ENCODE results near the gene ZBTB4. TPM values are rescaled to one million over a fixed set of nuclear protein-coding genes. Genes with fewer than 3 reads are reported as not detected.
A peak's percentile ranks its signal among the peaks of the same experiment; 100 is the strongest.

The ZBTB4 gene
- total RNA-seq, 1 experiment from 2014 or later, result 14.4 TPM

DNA sequence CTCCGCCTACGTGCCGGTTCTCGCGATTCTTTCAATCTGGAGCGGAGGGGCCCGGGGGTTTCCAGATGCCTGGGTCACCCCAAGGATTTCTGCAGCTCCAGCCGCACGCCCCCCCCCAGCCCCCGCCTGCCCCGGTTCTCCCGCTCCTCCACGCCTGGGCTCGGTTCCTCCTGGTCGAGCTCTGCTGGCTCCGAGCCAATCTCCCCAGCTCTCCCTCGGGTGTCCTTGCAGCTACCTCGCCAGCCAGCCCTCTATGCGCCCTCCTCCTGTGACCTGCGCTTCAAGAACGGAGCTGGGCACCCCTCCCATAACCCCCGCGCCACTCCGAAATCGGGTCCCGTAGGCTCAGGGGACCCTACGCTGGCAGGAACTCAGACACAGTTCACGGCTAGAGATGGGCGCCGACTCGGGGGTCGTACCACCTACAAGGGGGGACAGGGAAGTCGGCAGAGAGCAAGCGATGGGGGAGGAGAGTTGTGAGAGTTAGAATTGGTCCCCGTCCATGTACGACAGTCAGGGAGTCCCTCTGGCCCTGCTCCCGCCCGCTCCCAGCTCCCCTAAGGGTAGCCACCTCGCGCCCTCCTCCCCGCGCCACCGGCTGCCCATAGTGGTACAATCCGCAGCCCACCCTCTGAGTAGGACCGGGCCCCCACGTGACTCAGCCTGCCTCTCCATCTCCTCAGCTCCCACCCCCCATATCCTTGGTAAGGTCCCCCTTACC lies 39.2 kb downstream of the ZBTB4 start:
- no peak overlapping the region for H3K23ac ChIP-seq (ENCODE audit: insufficient read length, low read depth, low read length)
- H3K79me1 ChIP-seq (ENCODE audit: insufficient read depth, low read depth, low read length, poor library complexity, severe bottlenecking), result no peaks in the 10 kb centered on the region
- H2BK120ac ChIP-seq (ENCODE audit: low read depth, low read length, poor library complexity, severe bottlenecking), result no peak overlapping the region
- H3K9ac ChIP-seq (ENCODE audit: extremely low read depth, insufficient read length, low read length), result peak overlapping the region; percentile 73
- H2BK12ac ChIP-seq (ENCODE audit: insufficient read length, low read depth, low read length), result no peak overlapping the region
- peaks cover 7% of the 10 kb centered on the region for H3K27me3 ChIP-seq (ENCODE audit: insufficient read depth, low read length)
- no peak overlapping the region for H3K56ac ChIP-seq (ENCODE audit: insufficient read length, low read depth, low read length)
- H2BK5ac ChIP-seq (ENCODE audit: insufficient read length, low read length), result no peak overlapping the region
- no peak overlapping the region for H4K8ac ChIP-seq (replicated peaks; ENCODE audit: insufficient read length, low read depth, low read length)
- Mint-ChIP-seq H3K27ac (peak overlapping the region; percentile 97 to 99 (median 99)), H3K27me3 (ENCODE audit: low read depth) (peaks cover 32% of the 10 kb centered on the region), H3K4me1 (peaks cover 36 to 44% of the 10 kb centered on the region in 2 experiments), H3K9me3 (no peaks in the 10 kb centered on the region; a peak in 1 of 5 replicates), H3K4me3 (peak overlapping the region; percentile 93 to 98), H3K36me3 (ENCODE audit: insufficient read depth in 1 of 3, low read depth in 3 of 3) (peaks cover 0 to 13% (median 2%) of the 10 kb centered on the region in 3 experiments; a peak in 3 of 7 replicates)
- H3K4me1 ChIP-seq (ENCODE audit: insufficient read depth, low read length), result no peaks in the 10 kb centered on the region; the same call in 1 of the 2 replicates
- H3K9me3 ChIP-seq (ENCODE audit: control insufficient read depth, low read depth, low read length), result no peaks in the 10 kb centered on the region
- peak; percentile 85 for DNase-seq
- H4K91ac ChIP-seq (ENCODE audit: insufficient read length, low read depth, low read length), result no peak overlapping the region
- TF ChIP-seq, protein P1, sequence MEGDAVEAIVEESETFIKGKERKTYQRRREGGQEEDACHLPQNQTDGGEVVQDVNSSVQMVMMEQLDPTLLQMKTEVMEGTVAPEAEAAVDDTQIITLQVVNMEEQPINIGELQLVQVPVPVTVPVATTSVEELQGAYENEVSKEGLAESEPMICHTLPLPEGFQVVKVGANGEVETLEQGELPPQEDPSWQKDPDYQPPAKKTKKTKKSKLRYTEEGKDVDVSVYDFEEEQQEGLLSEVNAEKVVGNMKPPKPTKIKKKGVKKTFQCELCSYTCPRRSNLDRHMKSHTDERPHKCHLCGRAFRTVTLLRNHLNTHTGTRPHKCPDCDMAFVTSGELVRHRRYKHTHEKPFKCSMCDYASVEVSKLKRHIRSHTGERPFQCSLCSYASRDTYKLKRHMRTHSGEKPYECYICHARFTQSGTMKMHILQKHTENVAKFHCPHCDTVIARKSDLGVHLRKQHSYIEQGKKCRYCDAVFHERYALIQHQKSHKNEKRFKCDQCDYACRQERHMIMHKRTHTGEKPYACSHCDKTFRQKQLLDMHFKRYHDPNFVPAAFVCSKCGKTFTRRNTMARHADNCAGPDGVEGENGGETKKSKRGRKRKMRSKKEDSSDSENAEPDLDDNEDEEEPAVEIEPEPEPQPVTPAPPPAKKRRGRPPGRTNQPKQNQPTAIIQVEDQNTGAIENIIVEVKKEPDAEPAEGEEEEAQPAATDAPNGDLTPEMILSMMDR (conservative IDR thresholded peaks at IDR 0.05), result no peak
- H3K23me2 ChIP-seq (ENCODE audit: insufficient read length, low read depth, low read length, poor library complexity, severe bottlenecking), result peaks cover 36% of the 10 kb centered on the region
- peak overlapping the region; percentile 98 for H3K18ac ChIP-seq (ENCODE audit: insufficient read length, low read depth, low read length)
- peak overlapping the region; percentile 97 for H3K14ac ChIP-seq (ENCODE audit: insufficient read depth, low read length)
- no peak overlapping the region for H3T11ph ChIP-seq (ENCODE audit: low read length)
- no peaks in the 10 kb centered on the region for H4K20me1 ChIP-seq (ENCODE audit: control insufficient read depth, insufficient read depth, insufficient read length)
- no peak overlapping the region for H2AFZ ChIP-seq (ENCODE audit: low read length)
- peak overlapping the region; percentile 1 for H3K27ac ChIP-seq (ENCODE audit: insufficient read length, low read depth, low read length)
- H4K5ac ChIP-seq (ENCODE audit: insufficient read length, low read depth, low read length), result peak overlapping the region; percentile 53
- no peak overlapping the region for H2BK15ac ChIP-seq (ENCODE audit: low read depth, low read length)
- peak overlapping the region; percentile 60 for H3K4me2 ChIP-seq (ENCODE audit: insufficient read depth, insufficient read length, low read length)
- no peaks in the 10 kb centered on the region for H3K79me2 ChIP-seq (ENCODE audit: insufficient read depth, low read length)
- no peak overlapping the region for H2BK20ac ChIP-seq (ENCODE audit: low read depth, low read length, poor library complexity, severe bottlenecking)
- H2AK5ac ChIP-seq (ENCODE audit: insufficient read length, low read length), result no peak overlapping the region
- H3K4ac ChIP-seq (ENCODE audit: low read depth, low read length), result no peak overlapping the region
- WGBS (ENCODE audit: extremely low coverage, insufficient read length, low lambda C conversion rate), result no CpG with 5 or more reads among the region's 46 CpGs
